DMS153 treated with DMSO at 0.1 percent for 48 hours (cell line): ENCODE results near the gene TRAK1.

Experiments used
- DNase-seq: peaks from one replicate; lab custom pipeline; 2025; ENCODE audit not compliant: unreplicated experiment; lab: John Stamatoyannopoulos, UW

The TRAK1 gene

DNA sequence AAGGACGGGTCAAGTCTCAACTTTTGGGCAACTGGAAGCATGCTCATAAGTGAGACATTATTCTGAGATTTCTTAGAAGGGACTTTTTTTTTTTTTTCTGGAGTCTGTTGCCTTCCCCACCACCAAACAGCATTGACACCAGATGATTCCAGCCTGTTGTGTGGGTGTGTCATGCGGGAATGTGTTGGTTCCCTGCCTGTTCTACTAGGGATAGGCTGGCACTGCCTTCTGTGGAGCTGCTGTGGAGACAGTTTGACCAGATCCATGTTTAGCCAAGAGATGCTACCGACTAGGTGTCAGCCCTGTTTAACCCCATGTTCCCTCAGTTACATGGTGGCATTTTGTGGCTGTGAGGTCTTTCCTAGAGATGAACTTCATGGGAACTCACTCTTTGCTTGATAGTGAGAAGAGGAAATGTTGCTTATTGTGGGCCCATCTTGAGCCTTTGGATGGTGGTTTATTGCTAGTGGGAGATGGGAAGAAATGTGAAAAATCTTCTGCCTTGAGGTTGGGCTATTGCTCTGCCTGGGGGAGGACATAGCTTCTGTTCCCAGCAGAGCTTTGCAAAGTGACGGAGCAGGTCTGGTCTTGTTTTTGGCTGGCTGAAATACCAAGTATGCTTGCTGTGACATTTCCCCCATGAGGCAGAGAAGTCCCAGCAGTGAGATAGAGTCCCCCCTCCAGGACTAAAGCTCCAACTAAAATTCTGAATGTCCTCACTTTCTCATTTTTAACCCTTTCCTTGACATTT, 31.3 kb downstream of the TRAK1 start:
- DNase-seq = no peak

DNA sequence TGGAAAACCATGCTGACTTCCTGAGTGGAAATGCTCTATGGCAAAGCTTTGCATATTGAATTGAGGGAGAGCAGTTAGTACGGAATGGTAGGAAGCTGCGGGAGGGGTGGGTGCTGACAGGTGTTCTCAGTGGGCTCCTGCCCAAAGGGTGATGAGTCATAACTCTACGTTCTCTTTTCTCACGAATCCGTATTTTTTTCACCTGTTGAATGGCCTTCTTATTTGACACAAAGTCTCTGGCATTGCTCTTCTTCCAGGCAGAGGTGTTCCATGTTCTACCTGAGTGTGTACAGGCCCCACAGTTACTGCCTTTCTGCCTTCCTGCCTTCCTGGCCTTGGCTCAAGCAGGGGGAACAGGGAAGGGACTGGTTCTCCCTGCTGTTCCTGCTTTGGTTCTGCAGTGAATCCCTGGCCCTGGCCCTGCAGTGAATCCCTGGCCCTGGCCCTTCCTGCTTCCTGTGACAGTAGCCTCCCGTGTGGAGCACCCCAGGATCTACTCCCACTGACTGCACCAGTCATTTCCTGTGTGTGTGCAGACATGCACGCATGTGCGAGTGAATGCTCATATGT, 31.9 kb downstream of the TRAK1 start:
- DNase-seq = no peak

DNA sequence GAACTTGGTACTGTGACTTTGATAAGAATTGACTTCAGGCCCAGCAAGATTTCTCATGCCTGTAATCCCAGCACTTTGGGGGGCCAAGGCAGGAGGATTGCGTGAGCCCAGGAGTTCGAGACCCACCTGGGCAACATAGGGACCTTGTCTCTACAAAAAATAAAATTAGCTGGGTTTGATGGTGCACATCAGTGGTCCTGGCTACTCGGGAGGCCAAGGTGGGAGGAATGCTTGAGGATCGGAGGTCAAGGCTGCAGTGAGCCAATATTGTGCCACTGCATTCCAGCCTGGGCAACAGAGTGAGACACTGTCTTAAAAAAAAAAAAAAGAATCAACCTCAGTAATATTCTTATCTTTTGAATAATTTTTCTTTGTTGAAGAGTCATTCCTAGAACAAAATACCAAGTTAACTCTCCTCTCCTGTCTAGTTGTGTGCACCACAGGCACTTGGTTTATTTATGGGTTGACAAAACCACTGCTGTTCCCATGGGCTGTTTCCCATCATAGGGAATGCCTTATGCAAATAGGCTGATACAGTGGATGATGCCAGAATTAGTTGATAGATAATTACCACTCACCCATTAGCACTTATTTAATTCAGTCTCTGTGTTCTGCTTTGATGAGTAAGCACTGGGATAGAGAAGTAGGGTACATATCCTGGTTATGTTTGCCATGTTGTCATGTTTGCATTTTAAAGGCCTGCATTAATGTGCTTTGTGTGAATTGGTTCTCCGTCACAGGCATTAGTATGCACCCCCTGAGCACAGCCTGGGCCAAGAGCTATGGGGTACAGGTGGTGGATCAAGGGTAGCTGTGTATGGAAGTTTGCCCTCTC, 32.9 kb downstream of the TRAK1 start:
- no peak for DNase-seq

DNA sequence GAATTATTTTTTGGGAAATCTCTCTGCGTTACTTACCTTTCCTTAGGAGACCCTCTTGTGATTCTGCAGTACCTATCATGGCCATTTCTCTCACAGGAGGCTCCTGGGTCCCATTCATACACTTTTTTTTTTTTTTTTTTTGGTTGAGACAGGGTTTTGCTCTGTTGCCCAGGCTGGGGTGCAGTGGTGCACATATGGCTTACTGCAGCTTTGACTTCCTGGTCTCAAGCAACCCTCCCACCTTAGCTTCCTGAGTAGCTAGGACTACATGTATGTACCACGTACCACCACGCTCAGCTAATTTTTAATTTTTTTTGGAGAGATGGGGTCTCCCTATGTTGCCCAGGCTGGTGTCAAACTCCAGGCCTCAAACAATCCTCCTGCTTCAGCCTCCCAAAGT, 36.1 kb downstream of the TRAK1 start:
- no peak for DNase-seq

DNA sequence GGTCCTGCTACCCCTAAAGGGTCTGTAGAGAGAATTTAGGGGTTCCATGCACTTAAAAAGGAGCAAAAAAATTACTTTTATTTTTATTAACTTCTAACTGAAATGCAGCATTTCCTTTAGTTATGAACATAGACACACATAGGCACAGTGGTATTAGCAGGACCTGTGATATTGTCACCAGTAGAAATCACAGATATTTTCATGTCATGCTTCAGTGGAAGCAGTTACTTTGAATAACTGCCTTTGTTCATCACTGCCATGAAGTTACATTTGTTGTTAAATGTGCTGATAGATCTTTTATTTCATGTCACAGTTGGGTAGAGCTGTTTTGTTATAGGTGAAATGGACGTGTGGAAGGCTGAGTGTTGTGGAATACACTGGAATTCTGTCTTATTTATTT, 37.4 kb downstream of the TRAK1 start:
- DNase-seq = no peak

DNA sequence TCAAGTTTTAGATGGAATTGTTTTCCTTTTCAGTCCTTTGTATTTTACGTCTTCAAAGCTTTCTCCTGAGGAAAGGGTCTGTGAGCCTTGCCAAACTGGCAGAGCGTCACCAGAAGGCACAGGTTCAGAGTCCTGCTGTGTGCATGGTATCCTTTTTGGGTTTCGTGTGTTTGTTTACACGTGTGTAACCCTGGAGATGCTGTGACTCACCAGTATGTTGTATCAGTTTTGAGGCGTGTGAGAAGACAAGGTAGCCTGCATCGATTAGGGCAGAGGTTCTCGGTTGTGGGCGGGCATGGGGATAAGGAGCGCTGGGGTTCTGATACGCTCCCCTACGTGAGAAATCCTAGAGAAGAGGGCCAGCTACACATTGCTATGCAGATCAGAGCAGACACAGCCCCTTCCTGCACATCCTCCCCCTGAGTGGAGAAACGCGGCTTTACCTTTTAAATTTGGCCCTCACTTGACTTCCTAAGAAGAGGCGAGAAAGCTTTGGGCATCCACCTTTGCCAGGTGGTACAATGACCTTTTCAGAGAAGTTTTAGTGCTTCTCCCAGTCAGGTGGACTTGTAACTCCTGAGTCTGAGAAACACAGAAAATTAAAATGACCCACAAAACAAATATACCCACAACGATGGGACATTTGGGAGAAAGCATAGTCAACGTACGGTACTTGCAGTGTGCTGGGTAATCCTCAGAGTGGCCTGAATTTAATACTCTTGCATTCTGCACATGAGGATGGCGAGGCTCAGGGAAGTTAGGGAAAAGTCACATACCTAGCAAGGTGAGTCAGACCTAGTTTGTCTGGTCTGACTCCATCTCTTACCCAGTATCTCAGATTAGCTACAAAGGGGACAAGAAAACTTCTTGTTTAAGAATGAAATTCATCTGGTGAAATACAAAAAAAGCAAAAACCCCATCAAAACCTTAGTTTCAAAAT, 38.1 kb downstream of the TRAK1 start:
- DNase-seq = no peak

DNA sequence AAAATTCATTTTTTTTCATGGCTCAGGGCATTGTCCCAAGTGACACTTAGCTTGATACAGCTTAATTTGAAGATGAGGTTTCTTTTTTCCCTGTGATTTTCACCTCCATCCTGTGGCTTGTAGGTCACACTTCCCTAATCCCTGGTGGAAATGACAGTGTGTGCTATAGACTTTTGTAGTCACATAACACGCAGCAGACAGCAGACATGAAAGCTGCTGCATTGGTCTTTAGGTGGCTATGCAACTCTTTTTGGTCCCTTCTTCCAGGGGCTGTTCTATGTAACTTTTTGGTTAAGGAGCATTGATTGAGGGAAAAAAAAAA, 38.8 kb downstream of the TRAK1 start:
- DNase-seq = no peak

DNA sequence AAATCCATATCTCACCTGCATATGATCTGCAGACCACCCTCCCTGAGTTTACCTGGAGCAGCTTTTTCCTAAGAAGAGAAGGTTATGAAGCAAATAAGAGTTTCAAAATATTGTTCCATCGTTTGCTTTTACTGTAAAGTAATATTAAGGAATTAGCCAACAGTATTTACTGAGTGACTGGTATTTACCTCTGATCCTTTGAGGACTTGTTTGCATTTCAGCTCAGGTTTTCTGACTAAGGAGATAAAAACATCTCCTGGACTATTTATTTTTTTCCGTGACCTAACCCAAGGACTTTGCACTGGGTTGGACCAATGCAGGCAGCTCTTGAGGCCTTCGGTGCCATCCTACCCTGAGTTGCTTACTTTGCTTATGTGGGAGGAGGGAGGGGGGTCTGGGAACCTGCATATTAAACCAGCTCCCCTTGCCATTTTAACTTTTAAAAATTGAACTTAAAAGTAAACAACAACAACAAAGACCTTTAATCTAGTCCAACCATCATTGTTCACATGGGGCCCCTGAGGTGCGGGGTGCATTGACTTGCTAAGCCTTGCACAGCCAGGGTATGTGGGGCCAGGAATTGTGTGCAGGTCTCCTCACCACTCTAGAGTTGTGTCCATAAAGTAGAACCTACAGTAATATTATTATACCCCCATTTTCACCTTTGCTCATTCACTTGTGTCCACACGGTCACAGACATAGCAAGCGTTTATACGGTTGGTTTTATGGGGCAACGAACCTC, 39.3 kb downstream of the TRAK1 start:
- DNase-seq = no peak

DNA sequence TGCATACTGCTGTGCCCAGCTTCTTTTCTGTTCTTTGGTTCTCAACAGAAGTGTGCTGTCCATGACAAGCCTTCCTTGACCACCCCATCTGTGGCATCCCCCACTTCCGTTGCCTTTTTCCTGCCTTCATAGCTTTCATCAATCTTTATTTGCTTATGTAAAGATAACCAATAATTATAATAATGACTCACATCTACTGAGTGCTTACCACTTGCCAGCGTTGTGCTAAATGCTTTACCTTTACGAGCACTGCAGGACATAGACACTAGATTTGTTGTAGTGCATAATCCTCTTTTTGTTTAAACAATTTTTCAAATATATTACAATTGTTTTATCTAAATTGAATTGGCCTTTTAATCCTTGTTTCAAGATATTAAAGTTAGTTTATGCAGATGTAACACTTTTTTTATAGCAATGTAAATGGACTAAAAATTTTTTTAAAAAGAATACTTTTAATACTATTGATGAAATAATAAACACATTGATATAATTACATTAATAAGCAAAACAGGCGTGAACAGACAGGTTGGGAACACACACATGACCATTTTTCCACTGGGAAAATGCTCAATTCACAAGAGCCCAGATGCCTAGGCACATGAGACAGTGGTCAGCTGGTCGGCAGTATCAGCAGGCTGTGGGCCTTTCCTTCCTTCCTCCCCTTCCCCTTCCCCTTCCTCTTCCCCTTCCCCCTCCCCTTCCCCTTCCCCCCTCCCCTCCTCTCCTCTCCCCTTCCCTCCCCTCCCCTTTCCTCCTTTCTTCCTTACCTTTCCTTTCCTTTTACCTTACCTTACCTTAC, 42.5 kb downstream of the TRAK1 start:
- DNase-seq = no peak

DNA sequence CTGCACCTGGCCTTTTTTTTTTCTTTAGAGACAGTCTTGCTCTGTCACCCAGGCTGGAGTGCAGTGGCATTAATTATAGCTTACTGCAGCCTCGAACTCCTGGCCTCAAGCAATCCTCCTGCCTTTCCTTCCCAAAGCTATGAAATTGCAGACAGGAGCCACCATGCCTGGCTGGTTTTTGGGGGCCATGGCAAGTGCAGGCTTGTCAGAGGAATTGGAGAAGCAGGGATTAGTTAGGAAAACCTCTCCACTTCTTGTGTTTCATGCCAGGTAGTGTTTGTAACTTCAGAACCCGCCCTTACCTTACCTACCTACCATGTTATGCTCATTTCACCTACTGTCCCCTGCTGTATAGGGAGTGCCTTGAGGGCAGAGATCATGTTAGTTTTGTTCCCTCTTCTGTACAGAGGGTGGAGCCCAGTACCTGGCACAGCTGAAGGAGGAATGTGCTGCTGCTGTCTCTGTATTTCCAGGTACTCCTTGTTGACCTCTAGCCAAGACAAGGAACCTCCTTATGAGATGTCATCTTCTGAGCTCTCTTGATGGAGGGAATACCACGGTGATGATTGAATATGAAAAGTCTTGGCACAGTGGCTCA, 43.8 kb downstream of the TRAK1 start:
- DNase-seq = no peak

DNA sequence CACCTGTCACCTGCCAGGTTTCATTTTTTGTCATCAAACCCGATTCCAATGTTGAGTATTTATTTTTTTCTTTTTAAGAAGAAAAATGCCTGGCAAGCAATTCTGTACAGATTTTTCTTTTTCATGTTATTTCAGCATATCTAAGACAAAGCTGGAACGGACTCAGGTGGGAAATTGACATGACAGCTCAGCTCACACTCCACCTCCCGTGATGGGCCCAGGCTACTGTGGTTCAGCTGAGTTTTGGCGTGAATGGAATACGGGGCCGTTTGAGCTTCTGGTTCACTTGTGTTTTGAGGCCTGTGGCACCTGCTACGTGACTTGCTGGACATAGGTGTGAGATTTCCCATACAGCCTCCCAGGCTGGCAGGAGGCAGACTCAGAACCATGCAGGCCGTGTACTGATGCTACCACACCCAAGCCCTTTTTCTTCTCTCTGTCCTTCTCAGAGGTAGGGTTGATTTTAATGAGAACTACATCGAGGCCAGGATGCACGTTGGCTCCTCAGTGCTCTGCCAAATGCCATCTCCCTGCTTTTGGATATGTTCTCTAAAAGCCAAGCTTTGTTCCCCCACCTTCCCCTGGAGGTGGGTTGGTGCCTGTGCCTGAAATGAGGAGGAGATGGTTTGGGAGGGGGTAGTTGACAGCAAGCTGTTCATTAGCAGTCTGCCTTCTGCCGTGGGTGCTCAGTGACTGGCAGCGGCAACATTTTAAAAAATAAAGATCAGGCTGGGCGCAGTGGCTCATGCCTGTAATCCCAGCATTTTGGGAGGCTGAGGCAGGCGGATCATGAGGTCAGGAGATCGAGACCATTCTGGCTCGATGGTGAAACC, 48.7 kb downstream of the TRAK1 start:
- no peak for DNase-seq

DNA sequence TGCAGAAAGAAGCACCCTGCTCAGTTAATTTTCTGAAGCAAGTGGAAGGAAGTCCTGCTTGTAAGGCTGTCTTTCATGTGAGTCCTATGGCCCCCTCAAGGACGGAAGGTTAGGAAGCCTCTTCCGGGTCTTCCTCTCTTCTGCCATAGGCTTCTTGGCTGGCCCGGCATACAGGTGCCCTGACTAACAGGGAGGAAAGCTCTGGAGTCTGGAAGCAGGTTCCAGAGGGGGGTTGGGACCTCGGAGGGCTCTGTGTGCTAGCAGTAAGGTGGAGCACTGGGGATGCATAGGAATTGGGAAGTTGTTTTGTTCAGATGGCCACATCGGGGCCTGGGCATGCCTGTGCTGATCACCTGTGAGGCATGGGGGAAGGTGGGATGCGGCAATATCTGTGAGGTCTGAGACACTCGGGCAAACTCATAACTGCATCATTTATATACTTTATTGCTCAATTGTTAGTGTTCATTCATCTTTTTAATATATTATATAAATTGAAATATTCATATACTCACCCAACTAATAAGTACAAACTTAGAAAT, 49.6 kb downstream of the TRAK1 start:
- no peak for DNase-seq

DNA sequence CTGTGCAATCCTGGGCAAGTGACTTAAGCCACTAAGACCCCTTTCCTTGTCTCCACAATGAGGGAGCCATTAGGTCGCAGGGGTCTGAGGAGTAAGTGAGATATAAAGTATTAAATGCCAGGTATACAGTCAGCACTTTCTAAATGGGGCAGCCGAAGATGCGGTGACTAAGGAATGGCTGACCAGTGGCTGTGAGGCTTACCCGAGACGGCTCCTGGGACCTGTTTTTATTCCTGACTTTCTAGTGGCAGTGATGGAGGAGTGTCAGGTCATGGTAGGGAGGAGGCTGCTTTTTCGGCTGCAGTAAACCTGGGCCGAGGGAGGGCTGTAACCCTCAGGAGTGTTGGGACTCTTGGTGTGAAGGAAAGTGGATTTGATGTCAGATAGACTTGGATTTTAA, 52.3 kb downstream of the TRAK1 start:
- no peak for DNase-seq

DNA sequence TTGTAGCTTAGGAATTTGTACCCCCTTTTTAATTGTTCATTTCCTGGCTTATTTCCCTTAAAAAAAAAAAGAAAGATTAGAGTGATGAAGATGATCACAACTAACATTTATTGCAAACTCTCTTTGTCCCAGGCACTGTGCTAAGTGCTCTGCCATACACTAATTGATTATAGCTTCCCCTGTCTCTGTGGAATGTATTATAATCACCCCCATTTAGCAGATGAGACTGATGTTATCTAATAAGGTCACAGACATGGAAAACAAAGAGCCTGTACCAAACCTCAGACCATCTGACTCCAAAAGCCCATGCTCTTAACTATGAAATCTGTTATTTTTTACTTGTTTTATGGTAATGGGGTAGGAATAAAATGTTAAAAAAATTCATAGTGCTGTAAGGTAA, 53.1 kb downstream of the TRAK1 start:
- DNase-seq = no peak

DNA sequence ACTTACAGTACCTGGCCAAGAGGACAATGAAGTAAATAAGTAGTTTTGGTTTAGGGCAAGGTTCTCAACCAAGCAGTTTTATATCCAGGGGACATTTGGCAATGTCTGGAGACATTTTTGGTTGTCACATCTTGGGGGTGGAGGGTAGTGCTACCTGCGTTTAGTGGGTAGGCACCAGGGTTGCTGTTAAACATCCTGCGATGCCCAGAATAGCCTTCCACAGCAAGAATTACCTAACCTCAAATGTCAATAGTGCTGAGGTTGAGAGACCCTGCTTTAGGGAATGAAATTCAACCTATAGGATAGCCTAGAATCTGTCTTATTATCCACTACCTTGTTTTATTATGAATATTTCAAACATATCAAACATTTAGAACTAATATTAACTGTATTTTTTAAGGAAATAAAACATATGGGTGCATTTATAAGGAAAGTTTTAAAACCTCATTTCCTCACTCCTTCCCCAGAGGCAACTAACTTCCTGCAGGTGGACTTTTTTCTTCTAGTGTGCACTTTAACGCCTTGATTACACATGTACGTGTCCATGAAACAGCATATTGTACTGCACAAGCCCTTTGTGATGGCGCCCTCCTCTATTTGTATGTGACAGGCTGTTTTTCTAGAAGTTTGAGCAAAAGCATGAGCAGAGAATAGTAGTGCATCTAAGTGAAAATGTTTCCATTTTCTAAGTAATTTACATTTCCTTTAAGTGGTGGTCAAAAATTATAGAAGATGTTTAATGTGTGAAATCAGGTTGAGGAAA, 57.1 kb downstream of the TRAK1 start:
- no peak for DNase-seq

DNA sequence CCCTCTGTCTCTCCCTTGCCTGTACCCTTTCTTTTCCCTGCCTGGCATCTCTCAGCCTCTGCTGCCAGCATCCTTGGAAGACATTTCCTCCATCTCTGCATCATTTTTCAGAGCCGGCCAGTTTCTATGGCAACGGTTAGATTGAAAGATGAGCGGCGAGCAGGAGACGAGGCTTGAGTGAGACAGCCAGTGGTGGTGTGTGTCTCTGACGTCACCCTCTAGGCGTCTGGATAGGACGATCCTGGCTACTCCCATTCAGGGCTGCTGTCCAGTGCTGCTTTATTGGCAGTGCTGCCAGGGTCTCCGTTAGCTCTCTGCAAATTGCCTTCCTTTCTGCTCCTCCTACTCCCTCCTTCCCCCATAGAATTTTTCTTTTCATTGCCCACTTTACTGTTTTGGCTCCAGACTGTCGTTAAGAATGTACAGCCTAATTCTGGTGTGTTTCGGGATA, 57.9 kb downstream of the TRAK1 start:
- no peak for DNase-seq

DNA sequence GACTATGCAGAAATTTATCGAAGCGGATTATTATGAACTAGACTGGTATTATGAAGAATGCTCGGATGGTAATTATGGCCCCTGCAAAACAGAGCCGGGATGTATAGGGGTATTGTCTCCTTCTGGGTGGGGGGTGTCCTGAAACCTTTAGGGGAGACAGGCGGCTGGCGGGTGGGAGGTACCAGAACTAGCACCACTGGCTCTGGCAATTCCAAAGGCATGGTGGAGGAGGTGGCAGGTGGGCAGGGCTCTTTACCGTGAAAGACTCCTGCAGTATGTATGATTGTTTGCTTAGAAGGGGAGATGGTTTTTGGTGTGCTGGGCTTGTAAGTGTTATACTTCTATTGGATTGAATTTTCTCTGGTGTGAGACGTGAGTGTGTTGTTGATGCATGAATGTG, 58.4 kb downstream of the TRAK1 start:
- no peak for DNase-seq
